ENCODE measurements around the gene TMEM39A. TPM values are rescaled to one million over a fixed set of nuclear protein-coding genes. Genes with fewer than 3 reads are reported as not detected.

TMEM39A gene
- total and polyA plus RNA-seq, 2 donors (not counting 1 experiment from before 2014, with no cell fraction given) = 48.0 to 59.0 TPM

DNA sequence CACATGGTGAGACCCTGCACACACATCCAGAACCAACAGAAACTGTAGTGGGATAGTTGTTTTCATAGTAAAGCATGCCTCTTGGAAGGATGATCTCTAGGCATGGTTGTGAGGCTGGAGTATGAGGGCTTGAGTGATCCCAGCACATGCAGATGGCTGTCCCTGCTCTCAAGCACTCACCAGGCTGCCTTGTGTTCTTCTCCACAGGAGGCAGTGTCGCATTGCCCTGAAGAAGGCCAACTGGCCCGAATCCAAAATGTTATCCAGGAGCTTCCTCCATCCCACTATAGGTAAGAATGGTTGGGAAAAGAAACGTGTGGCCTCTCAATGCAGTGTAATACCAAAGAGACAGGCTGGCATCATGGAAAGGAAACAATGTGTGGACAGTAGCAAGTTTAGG, 82.7 kb downstream of the TMEM39A start:
- no peak for DNase-seq (ENCODE audit: low read depth in 2 of 2)
- Histone ChIP-seq H3K9me3 (ENCODE audit: control insufficient read depth, insufficient read depth, low read depth, low read length) (no peaks in the 10 kb centered on the region), H3K9ac (ENCODE audit: insufficient read depth, low read length) (no peak overlapping the region), H3K4me2 (ENCODE audit: extremely low read depth, insufficient read depth, low read length) (no peak overlapping the region), H3K4me1 (ENCODE audit: control insufficient read depth, extremely low read depth, insufficient read depth, low read length) (no peaks in the 10 kb centered on the region), H3K27me3 (ENCODE audit: control insufficient read depth, insufficient read depth, low read length) (no peaks in the 10 kb centered on the region), H3K27ac (ENCODE audit: insufficient read depth, low read length) (no peak overlapping the region), H3K79me2 (ENCODE audit: control insufficient read depth, insufficient read depth, low read length) (no peaks in the 10 kb centered on the region), H3K4me3 (replicated peaks in 1 of 4; ENCODE audit: control extremely low read depth in 1 of 4, insufficient read depth in 1 of 4, low read depth in 3 of 4, low read length in 4 of 4) (no peak overlapping the region), H2AFZ (ENCODE audit: low read length) (no peak overlapping the region), H3K36me3 (ENCODE audit: control insufficient read depth, insufficient read depth, low read length) (no peaks in the 10 kb centered on the region), H4K20me1 (ENCODE audit: control insufficient read depth, extremely low read depth, insufficient read depth, low read length) (no peaks in the 10 kb centered on the region)
- no peak for TF ChIP-seq EZH2 (IDR thresholded peaks at IDR 0.05; ENCODE audit: low read length, missing control alignments)
- TF ChIP-seq, protein P1, sequence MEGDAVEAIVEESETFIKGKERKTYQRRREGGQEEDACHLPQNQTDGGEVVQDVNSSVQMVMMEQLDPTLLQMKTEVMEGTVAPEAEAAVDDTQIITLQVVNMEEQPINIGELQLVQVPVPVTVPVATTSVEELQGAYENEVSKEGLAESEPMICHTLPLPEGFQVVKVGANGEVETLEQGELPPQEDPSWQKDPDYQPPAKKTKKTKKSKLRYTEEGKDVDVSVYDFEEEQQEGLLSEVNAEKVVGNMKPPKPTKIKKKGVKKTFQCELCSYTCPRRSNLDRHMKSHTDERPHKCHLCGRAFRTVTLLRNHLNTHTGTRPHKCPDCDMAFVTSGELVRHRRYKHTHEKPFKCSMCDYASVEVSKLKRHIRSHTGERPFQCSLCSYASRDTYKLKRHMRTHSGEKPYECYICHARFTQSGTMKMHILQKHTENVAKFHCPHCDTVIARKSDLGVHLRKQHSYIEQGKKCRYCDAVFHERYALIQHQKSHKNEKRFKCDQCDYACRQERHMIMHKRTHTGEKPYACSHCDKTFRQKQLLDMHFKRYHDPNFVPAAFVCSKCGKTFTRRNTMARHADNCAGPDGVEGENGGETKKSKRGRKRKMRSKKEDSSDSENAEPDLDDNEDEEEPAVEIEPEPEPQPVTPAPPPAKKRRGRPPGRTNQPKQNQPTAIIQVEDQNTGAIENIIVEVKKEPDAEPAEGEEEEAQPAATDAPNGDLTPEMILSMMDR (conservative IDR thresholded peaks at IDR 0.05 in 1 of 2, IDR thresholded peaks at IDR 0.05 in 1 of 2; ENCODE audit: low read depth in 1 of 2, low read length in 2 of 2) = no peak

Other genes starting within 250 kb of the TMEM39A start
- gene B4GALT4, start 222.7 kb downstream of the TMEM39A start, total RNA-seq = 16.4 and 19.5 TPM in 2 replicates
- gene B4GALT4, start 222.7 kb downstream of the TMEM39A start, polyA plus RNA-seq = 25.8 and 32.4 TPM in 2 replicates
- 3.3 and 3.5 TPM in 2 replicates for gene ARHGAP31, start 169.2 kb downstream of the TMEM39A start, total RNA-seq
- gene ARHGAP31, start 169.2 kb downstream of the TMEM39A start, polyA plus RNA-seq = 5.1 and 8.1 TPM in 2 replicates
- 15.4 and 18.2 TPM in 2 replicates for gene POGLUT1, start 5.3 kb upstream of the TMEM39A start, total RNA-seq
- 12.1 and 15.2 TPM in 2 replicates for gene POGLUT1, start 5.3 kb upstream of the TMEM39A start, polyA plus RNA-seq
- 52.6 and 59.5 TPM in 2 replicates for gene TIMMDC1, start 34.9 kb upstream of the TMEM39A start, total RNA-seq
- gene TIMMDC1, start 34.9 kb upstream of the TMEM39A start, polyA plus RNA-seq = 60.1 and 60.2 TPM in 2 replicates
- gene CD80, start 96.0 kb upstream of the TMEM39A start, total RNA-seq = under 0.01 TPM in 2 replicates
- 0.06 TPM in 1 of 2 replicates, not detected in the other for gene CD80, start 96.0 kb upstream of the TMEM39A start, polyA plus RNA-seq
- 3.1 and 7.4 TPM in 2 replicates for gene ADPRH, start 115.9 kb upstream of the TMEM39A start, total RNA-seq
- gene ADPRH, start 115.9 kb upstream of the TMEM39A start, polyA plus RNA-seq = 1.1 and 3.0 TPM in 2 replicates
- gene PLA1A, start 134.3 kb upstream of the TMEM39A start, total RNA-seq = under 0.01 and 0.26 TPM in 2 replicates
- gene PLA1A, start 134.3 kb upstream of the TMEM39A start, polyA plus RNA-seq = not detected in 2 replicates
- gene POPDC2, start 197.0 kb upstream of the TMEM39A start, total RNA-seq = 0.17 and 0.26 TPM in 2 replicates
- gene POPDC2, start 197.0 kb upstream of the TMEM39A start, polyA plus RNA-seq = 0.26 and 0.34 TPM in 2 replicates
- gene COX17, start 213.8 kb upstream of the TMEM39A start, total RNA-seq = 13.9 and 21.0 TPM in 2 replicates
- gene COX17, start 213.8 kb upstream of the TMEM39A start, polyA plus RNA-seq = 19.6 and 24.2 TPM in 2 replicates
- gene CFAP91, start 239.4 kb upstream of the TMEM39A start, total RNA-seq = 0.17 and 0.77 TPM in 2 replicates
- 0.02 and 0.10 TPM in 2 replicates for gene CFAP91, start 239.4 kb upstream of the TMEM39A start, polyA plus RNA-seq